Osteoblast (primary cell): ENCODE results near the gene GPR75. TPM values are rescaled to one million over a fixed set of nuclear protein-coding genes. Genes with fewer than 3 reads are reported as not detected.
"Not testable (repeated sequence)": the region's sequence is repeated elsewhere in the genome, so short reads cannot be mapped to it uniquely, and the experiment has no call there.

Source experiments
- DNase-seq: peaks from one replicate; pipeline ENCODE4 v3.0.0; 2011; ENCODE audit warnings: low spot score, mixed read lengths; ENCODE audit not compliant: insufficient read length; ENCODE audit errors: missing footprints
- H2AFZ ChIP-seq: 2 replicates; pipeline ENCODE4 v1.6.0; 2011; ENCODE audit warnings: mild to moderate bottlenecking, low read length
- H3K27ac ChIP-seq: 2 replicates; pipeline ENCODE4 v1.5.1; 2011; ENCODE audit warnings: mild to moderate bottlenecking, low read depth, low read length, moderate library complexity
- H3K27me3 ChIP-seq: 2 replicates; pipeline ENCODE4 v1.6.0; 2012; ENCODE audit warnings: mild to moderate bottlenecking, control low read depth, inconsistent platforms, low read length, moderate library complexity; ENCODE audit not compliant: insufficient read depth
- H3K36me3 ChIP-seq: 2 replicates; pipeline ENCODE4 v1.5.1; 2011; ENCODE audit warnings: mild to moderate bottlenecking, low read length, control low read depth, moderate library complexity; ENCODE audit not compliant: insufficient read depth
- H3K4me1 ChIP-seq: 2 replicates; pipeline ENCODE4 v1.5.1; 2011; ENCODE audit warnings: mild to moderate bottlenecking, low read length, control low read depth, moderate library complexity; ENCODE audit not compliant: insufficient read depth
- H3K4me2 ChIP-seq: 2 replicates; pipeline ENCODE4 v1.6.0; 2011; ENCODE audit warnings: mild to moderate bottlenecking, low read length; ENCODE audit not compliant: insufficient read depth
- H3K4me3 ChIP-seq: fragments of 200-600 bp; sonication (generic); 3 replicates; pipeline ENCODE4 v1.5.1; 2012; ENCODE audit warnings: mild to moderate bottlenecking, low read length, inconsistent platforms; ENCODE audit not compliant: insufficient read depth
- H3K79me2 ChIP-seq: 2 replicates; pipeline ENCODE4 v1.6.0; 2012; ENCODE audit warnings: mild to moderate bottlenecking, low read length, control low read depth, inconsistent platforms; ENCODE audit not compliant: insufficient read depth
- H3K9me3 ChIP-seq: 2 replicates; pipeline ENCODE4 v1.5.1; 2011; ENCODE audit warnings: low read depth, low read length, control low read depth
- H4K20me1 ChIP-seq: 2 replicates; pipeline ENCODE4 v1.6.0; 2012; ENCODE audit warnings: mild to moderate bottlenecking, low read length, control low read depth; ENCODE audit not compliant: insufficient read depth
- CTCF ChIP-seq: IDR thresholded peaks from 2 replicates; pipeline ENCODE4 v1.5.1; 2011; ENCODE audit warnings: mild to moderate bottlenecking, low read depth, low read length, moderate library complexity; ENCODE audit errors: extremely low read depth
- total RNA-seq: library from RNA; depleted of rRNA; stranded (reverse); fragments of >200 nt; gene quantifications from 2 replicates; pipeline ENCODE4 v1.2.3, GENCODE V29; 2012

GPR75 gene
- total RNA-seq, 1 donor: 2.2 TPM

GRCh38 chr2:53856272-53856671, 3.5 kb downstream of the GPR75 start:
- H3K4me3 ChIP-seq: no peak overlapping the region
- no peak overlapping the region for H3K27ac ChIP-seq
- DNase-seq: no peak
- H3K79me2 ChIP-seq: no peaks in the 10 kb centered on the region
- peaks cover 9% of the 10 kb centered on the region for H4K20me1 ChIP-seq
- TF ChIP-seq CTCF: no peak
- H3K4me2 ChIP-seq: no peak overlapping the region
- no peaks in the 10 kb centered on the region for H3K27me3 ChIP-seq
- peaks cover 7% of the 10 kb centered on the region for H3K4me1 ChIP-seq
- peaks cover 19% of the 10 kb centered on the region for H3K36me3 ChIP-seq
- H3K9me3 ChIP-seq: no peaks in the 10 kb centered on the region
- H2AFZ ChIP-seq: no peak overlapping the region

- H2AFZ ChIP-seq: no peak overlapping the region
Measured at GRCh38 chr2:53854678-53855077, 5.1 kb downstream of the GPR75 start.

GRCh38 chr2:53852532-53852931, 7.2 kb downstream of the GPR75 start:
- DNase-seq: no peak
- Histone ChIP-seq H3K9me3 (no peaks in the 10 kb centered on the region), H3K36me3 (peaks cover 19% of the 10 kb centered on the region), H4K20me1 (peaks cover 9% of the 10 kb centered on the region), H3K79me2 (no peaks in the 10 kb centered on the region), H3K4me2 (no peak overlapping the region), H3K4me1 (no peaks in the 10 kb centered on the region), H2AFZ (no peak overlapping the region), H3K27ac (no peak overlapping the region), H3K27me3 (no peaks in the 10 kb centered on the region), H3K4me3 (no peak overlapping the region)
- no peak for TF ChIP-seq CTCF

More at GRCh38 chr2:53854678-53855077, 5.1 kb downstream of the GPR75 start:
- H3K27ac ChIP-seq: no peak overlapping the region
- H3K79me2 ChIP-seq: no peaks in the 10 kb centered on the region
- no peak overlapping the region for H3K4me2 ChIP-seq
- H3K27me3 ChIP-seq: no peaks in the 10 kb centered on the region
- no peaks in the 10 kb centered on the region for H3K4me1 ChIP-seq
- H3K4me3 ChIP-seq: no peak overlapping the region
- peaks cover 9% of the 10 kb centered on the region for H4K20me1 ChIP-seq
- H3K9me3 ChIP-seq: no peaks in the 10 kb centered on the region
- H3K36me3 ChIP-seq: peaks cover 19% of the 10 kb centered on the region
- DNase-seq: no peak
- TF ChIP-seq CTCF: no peak

GRCh38 chr2:53851052-53851757, 8.6 kb downstream of the GPR75 start:
- not testable (repeated sequence) for H2AFZ ChIP-seq, H3K27me3 ChIP-seq, H3K4me2 ChIP-seq, H3K4me3 ChIP-seq, H3K9me3 ChIP-seq, H4K20me1 ChIP-seq, H3K27ac ChIP-seq, H3K4me1 ChIP-seq, DNase-seq, H3K79me2 ChIP-seq
- peaks cover 19% of the 10 kb centered on the region for H3K36me3 ChIP-seq
